HG02588 (cell line): Measurements from ENCODE around the gene COLQ.
"Not testable (repeated sequence)": the region's sequence is repeated elsewhere in the genome, so short reads cannot be mapped to it uniquely, and the experiment has no call there.

Experiments used
- ATAC-seq: cut with Tn5 transposase; IDR thresholded peaks from one replicate; pipeline ENCODE4 v1.9.1; 2021; ENCODE audit warnings: mild to moderate bottlenecking, moderate library complexity; ENCODE audit not compliant: unreplicated experiment

COLQ gene

DNA sequence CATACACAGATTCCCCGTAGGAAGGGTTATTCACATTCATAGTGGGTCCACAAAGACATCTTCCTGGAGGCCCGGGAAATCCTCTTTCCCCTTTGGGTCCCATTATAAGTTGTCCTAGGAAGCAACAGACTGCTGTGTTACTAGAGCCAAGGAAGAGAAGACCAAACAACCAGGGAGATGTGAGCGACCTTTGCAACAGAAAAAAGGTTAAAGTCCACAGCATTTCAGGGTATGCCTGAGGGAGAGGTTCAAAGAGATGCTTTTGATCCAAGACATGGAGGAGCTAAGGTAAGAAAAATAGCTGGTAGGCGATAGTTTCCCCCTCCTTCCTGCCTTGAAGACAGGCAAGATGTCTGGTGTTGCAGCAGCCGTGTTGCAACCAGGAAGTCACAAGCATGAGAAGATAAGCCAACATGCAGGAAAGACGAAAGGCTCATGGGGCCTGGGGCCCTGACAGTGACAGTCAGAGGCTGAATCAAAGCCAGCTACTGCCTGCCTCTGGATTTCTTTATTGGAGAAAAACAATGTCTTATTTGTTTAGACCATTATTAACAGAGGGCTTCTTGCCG lies 63.2 kb downstream of the COLQ start:
- ATAC-seq = no peak

DNA sequence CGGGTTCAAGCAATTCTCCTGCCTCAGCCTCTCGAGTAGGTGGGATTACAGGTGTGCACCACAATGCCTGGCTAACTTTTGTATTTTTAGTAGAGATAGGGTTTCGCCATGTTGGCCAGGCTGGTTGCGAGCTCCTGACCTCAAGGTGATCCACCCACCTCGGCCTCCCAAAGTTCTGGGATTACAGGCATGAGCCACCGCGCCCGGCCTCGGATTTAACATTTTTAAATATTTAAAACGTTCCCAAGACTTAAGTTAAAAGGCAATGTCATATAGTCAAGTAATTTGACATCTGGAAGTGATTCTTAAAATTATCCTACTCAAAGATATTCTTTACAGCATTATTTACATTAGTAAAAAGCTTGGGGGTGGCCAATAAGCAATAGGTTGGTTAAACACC lies 64.6 kb downstream of the COLQ start:
- ATAC-seq = not testable (repeated sequence)

GRCh38 chr3:15456321-15456720 lies 65.2 kb downstream of the COLQ start:
- ATAC-seq = no peak

GRCh38 chr3:15455756-15456155 lies 65.8 kb downstream of the COLQ start:
- no peak for ATAC-seq

- ATAC-seq = no peak
Observed at GRCh38 chr3:15454965-15455364, 66.5 kb downstream of the COLQ start.

GRCh38 chr3:15453991-15454625 lies 67.4 kb downstream of the COLQ start:
- ATAC-seq = no peak

- ATAC-seq = no peak
Observed at GRCh38 chr3:15453501-15453900, 68.0 kb downstream of the COLQ start.

DNA sequence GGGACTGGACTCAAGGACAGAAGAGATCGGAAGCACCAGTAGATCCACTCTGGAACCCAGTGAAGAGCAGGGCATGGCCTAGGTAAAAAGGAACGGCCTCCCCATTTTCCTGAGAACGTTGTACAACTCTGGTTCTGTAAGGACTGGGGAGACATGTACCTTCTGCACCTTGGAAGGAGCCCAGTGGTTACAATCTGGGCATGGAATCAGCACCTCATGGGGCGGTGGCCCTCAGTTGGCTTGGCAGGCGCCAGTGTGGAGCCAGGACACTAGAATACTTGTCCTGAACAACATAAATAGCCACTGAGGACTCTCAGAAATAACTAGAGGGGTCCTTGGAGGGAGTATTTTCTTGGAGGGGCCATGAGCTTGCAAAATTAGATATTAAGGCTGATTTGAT lies 68.5 kb downstream of the COLQ start:
- no peak for ATAC-seq

DNA sequence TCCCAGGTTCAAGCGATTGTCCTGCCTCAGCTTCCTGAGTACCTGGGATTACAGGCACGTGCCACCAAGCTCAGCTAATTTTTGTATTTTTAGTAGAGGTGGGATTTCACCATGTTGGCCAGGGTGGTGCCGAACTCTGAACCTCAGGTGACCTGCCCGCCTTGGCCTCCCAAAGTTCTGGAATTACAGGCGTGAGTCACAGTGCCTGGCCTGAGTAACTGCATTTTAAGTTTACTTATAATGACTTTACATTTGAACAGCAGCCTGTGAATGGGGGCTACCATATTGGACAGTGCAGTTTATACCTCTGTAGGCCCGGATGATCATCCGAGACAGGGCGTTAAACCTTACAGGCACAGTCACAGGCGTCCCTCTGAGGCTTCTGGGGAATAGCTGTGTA lies 69.3 kb downstream of the COLQ start:
- no peak for ATAC-seq

GRCh38 chr3:15451216-15452113 lies 70.0 kb downstream of the COLQ start:
- no peak for ATAC-seq

DNA sequence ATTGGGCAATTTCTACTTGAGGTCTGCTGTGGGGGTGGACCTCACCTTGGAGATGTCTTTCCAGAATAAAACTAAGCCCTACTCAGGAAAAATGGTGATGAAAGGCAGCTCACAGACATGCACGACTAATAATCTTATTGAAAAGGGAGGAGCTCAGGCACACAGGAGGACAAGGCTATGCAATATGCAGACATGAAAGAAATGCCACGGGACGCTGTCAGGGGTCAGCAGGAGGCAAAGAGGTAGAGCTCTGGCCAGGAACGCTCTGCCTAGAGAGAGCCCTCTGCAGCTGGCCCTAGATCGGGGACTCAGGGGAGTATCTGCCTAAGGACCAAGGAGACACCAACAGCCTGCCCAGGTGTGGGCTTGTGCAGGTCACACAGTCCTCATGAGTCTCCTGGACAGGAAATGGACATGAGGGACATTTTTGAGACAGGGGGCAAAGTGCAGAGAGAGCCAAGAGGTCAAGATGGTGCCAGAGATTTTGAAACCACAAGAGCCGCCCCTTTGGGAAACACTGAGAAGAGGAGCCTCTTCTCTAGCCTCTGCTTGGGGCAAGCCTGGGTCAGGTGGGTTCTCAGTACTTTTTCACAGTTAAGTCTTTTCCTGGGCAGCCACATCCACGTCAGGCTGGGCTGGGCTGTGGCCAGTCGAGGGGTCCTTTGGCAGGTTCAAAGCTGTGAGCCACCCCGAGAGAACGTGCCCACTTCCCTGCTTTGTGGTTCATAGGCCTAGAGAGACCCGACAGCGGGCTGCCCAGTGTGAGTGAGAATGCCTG lies 70.9 kb downstream of the COLQ start:
- no peak for ATAC-seq

DNA sequence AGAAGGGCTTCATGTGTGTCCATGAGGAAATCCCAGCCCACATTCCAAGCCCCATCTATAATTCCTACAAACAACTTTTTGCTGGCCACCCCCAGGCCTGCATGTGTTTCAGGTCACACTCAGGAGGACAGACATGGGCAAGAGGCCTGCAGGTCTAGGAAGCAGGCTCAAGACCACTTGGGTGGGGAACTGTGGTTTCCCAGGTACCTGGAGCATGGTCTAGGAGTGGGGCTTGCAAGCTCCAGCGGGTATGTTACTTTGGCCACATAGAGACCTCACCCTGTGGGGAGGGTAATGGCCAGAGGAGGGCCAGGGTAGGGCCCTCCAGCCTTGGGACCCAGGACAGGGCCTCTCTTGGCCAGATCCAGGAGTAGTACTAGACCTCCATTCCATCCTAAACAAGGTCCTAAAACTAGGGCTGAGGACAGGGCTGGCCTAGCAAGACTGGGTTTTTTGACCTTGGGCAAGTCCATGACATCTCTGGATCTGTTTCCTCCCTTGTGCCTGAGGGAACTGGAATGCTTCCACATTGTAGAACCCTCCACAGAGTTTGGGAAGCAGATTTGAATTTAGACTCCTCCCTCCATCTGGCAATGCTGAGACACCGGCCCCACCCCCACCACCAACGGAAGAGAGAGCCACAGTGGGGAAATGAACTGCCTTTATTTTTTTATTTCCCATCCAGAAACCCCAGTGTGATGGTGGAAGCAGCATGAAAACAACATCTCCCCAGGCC lies 71.8 kb downstream of the COLQ start:
- ATAC-seq = no peak

DNA sequence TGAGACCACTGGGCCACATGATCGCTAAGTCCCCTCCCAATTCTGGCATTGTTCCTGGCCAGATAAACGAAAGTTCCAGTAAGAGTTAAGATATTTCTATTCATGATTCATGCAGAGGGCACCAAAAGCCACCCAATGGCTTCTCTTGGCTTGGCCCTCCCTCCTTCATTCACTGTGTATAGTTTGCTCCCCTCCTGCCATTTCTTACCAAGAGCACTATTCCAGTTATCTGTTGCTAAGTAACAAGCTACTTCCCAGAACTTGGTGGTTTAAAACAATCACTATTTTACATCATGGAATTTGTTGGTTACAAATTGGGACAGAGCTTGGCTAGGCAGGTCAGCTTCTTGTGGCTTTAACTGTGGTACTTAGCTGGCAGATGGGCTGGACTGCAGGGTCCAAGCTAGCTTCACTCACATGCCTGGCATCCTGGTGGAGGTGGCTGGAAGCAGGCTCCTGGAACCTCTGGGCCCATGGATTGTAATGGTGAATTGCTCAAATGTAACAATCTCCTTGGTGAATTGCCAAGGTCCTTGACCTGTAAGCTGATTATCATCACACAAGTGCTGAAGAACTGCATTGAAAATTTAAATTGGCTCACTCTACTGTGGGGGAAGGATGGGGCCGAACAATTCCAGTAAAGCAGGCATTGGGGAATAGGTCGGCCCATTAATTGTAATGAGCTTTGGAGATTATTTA lies 77.5 kb downstream of the COLQ start:
- ATAC-seq = no peak

DNA sequence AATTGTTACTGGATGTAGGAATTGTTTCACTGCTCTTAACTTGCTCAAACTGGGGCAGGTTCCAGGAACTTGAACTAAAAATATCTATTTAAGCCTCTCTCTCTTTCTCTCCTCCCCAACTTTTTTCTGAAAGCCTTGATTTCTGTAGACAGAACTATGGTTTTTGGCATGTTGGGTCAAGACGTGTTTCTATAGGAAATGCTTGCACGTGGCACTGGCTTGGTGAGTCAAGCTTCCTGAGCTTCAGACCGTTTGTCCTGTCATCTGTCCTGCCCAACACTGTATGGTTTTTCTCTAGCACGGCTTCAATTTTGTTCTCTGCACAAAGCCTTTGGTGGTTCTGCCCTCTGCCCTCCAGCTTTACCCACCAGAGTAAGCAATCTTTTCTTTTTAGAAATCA lies 80.6 kb downstream of the COLQ start:
- ATAC-seq = no peak

- ATAC-seq = no peak
Observed at GRCh38 chr3:15439476-15439875, 82.0 kb downstream of the COLQ start.

- no peak for ATAC-seq
Observed at GRCh38 chr3:15438983-15439382, 82.5 kb downstream of the COLQ start.

DNA sequence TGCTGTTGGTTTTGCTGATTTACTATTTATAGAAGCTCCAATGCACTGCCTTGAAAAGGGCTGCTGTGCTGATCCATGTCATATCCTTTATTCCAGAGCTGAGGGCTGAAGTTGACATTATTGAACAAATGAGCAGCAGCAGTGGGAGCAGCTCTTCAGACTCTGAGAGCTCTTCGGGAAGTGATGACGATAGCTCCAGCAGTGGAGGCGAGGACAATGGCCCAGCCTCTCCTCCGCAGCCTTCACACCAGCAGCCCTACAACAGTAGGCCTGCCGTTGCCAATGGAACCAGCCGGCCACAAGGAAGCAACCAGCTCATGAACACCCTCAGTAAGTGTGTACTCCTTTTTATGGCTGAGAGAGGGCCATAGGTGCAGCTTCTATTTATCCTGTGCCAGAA lies 85.3 kb downstream of the COLQ start:
- ATAC-seq = no peak

GRCh38 chr3:15434756-15435155 lies 86.8 kb downstream of the COLQ start:
- no peak for ATAC-seq

DNA sequence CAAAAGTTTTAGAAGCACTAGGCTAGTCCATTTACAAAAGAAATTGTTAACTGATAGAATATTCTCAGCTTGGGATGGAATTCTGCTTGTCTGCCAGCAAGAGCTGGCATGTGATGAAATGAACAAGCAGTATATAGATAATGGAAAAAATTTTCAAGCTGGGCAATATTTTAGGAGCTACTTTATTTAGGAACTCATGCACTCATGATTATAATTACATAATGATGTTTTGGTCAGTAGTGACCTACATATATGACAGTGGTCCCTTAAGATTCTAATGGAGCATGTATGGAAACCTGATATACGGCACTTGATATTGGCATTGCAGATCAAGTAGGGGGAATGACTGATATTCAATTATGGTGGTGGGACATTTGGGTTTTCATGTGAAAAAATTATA lies 88.0 kb downstream of the COLQ start:
- no peak for ATAC-seq

DNA sequence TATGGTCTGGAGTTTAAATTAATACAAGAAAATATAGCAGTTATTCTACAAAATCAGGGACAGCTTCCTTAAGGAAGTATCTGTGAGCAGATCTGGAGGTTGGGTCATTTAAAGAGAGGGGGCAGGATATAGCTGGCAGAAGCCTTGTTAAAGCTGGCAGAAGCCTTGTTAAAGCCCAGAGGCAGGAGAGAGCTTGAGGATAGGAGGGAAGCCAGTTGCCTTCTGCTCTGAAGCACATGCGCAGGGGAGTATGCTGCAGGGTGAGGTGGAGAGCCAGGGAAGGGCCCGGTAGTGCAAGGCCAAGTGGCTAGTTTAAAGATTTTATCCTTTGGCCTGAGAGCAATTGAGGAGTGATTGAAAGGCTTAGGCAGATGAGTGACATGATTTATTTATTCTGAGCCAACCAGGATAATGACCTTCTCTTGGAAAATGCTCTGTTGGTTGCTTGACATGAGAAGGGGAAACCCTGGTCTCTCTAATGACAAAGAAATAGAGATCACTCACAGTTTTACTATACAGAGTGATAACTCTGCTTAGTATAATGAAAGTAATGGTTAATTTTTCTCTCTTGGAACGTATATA lies 90.2 kb downstream of the COLQ start:
- ATAC-seq = no peak
